HG03558 (cell line): ENCODE data around the gene DDAH1.
"Not testable (repeated sequence)": the region's sequence is repeated elsewhere in the genome, so short reads cannot be mapped to it uniquely, and the experiment has no call there.

Experiments
- ATAC-seq: cut with Tn5 transposase; IDR thresholded peaks from one replicate; pipeline ENCODE4 v1.9.1; 2021; ENCODE audit warnings: moderate number of reproducible peaks; ENCODE audit not compliant: unreplicated experiment; ENCODE audit errors: extremely low read depth

The DDAH1 gene

GRCh38 chr1:85473390-85473789, 8.4 kb upstream of the DDAH1 start:
- ATAC-seq, result no peak

- no peak for ATAC-seq
These were observed 6.6 kb upstream of the DDAH1 start for GRCh38 chr1:85471558-85471957.

GRCh38 chr1:85470130-85470529, 5.2 kb upstream of the DDAH1 start:
- not testable (repeated sequence) for ATAC-seq

GRCh38 chr1:85467929-85468540, 3.1 kb upstream of the DDAH1 start:
- no peak for ATAC-seq

- ATAC-seq, result no peak
These were observed 2.1 kb upstream of the DDAH1 start for GRCh38 chr1:85467036-85467435.

- no peak for ATAC-seq
These were observed 801 bp upstream of the DDAH1 start for GRCh38 chr1:85465786-85466134.

GRCh38 chr1:85464497-85465098, 361 bp downstream of the DDAH1 start:
- no peak for ATAC-seq

GRCh38 chr1:85463731-85464496, 1.0 kb downstream of the DDAH1 start:
- ATAC-seq, result no peak

- no peak for ATAC-seq
These were observed 1.9 kb downstream of the DDAH1 start for GRCh38 chr1:85462931-85463649.

GRCh38 chr1:85461216-85461918, 3.6 kb downstream of the DDAH1 start:
- ATAC-seq, result no peak

- no peak for ATAC-seq
These were observed 4.3 kb downstream of the DDAH1 start for GRCh38 chr1:85460555-85461088.

- no peak for ATAC-seq
These were observed 5.7 kb downstream of the DDAH1 start for GRCh38 chr1:85459290-85459689.

GRCh38 chr1:85454214-85454613, 10.7 kb downstream of the DDAH1 start:
- ATAC-seq, result no peak

- ATAC-seq, result no peak
These were observed 11.2 kb downstream of the DDAH1 start for GRCh38 chr1:85453640-85454194.

GRCh38 chr1:85452948-85453347, 12.0 kb downstream of the DDAH1 start:
- ATAC-seq, result no peak

GRCh38 chr1:85451236-85451830, 13.6 kb downstream of the DDAH1 start:
- no peak for ATAC-seq

- ATAC-seq, result no peak
These were observed 14.1 kb downstream of the DDAH1 start for GRCh38 chr1:85450832-85451231.

- no peak for ATAC-seq
These were observed 15.6 kb downstream of the DDAH1 start for GRCh38 chr1:85449356-85449755.

GRCh38 chr1:85448358-85448757, 16.6 kb downstream of the DDAH1 start:
- ATAC-seq, result no peak
